H54 (cell line): ENCODE results near the gene BABAM2.

ENCODE experiments used
- DNase-seq: peaks from one replicate; pipeline ENCODE4 v3.0.0; 2011; ENCODE audit warnings: low spot score, mixed read lengths; ENCODE audit not compliant: insufficient read length
- FAIRE-seq: peaks from 3 replicates; lab custom pipeline; 2011; peaks lifted over from hg19 to GRCh38; lab: Jason Lieb, UNC
- POLR2A ChIP-seq: IDR thresholded peaks from 2 replicates; pipeline ENCODE4 v1.6.1; 2011; ENCODE audit warnings: low read depth, mild to moderate bottlenecking, low read length

The BABAM2 gene

DNA sequence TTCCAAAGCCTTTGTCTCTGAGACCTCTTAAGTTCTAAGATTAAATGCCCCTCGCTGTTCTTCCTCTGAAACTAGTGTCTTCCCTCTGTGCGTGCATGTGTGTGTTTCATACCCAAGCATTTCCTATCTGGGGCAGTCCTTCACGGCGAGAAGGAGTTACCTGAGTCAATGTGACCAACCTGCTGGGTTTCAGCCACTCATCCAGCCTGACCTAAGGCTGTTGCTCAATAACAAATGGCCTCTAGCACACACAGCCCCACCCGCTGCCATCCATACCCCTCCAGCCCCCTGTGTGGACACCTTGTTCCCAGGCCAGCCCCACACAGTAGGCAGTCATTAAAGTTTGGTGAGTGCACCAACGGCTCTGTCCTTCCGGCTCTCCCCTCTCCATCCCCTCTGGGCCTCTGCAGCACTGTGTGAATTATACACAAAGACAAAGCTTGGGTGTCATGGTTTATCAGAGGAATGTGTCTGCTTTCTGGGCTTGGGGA lies 448.3 kb downstream of the BABAM2 start:
- DNase-seq (no peak), FAIRE-seq (no peak)
- no peak for TF ChIP-seq POLR2A

DNA sequence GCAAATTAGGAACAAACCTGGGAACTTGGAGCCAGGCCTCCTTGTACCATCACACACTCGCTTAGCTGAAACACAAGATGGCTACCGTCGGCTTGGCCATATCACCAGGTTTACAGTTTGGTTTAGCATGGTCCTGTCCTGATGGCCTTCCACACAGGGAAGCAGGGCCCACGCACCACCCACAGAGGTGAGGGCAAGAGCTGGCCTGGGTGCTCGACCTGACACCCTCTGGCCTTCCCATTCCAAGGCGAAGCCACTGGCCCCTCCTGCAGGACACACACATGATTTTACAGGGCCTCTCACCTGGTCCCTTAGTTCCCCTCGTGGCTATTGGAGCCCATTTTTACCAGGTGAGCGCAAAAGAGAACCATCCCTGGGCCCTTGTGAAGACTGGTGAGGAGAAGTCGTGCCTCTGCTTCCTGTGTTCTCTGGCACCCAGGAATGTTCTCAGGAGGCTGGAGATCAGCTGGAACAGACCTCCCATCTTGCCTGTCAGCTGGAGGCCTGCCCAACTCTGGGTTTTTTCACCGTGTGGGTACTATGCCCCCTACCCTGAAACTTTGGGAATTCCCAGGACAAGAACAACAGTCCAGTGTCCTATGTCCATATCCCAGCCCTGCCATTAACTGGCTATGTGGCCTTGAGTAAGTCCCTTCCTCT lies 449.1 kb downstream of the BABAM2 start:
- FAIRE-seq: no peak
- TF ChIP-seq POLR2A: no peak

GRCh38 chr2:28340312-28341202 lies 450.0 kb downstream of the BABAM2 start:
- FAIRE-seq (no peak), DNase-seq (no peak)
- no peak for TF ChIP-seq POLR2A

More for the DNA sequence above, 449.1 kb downstream of the BABAM2 start:
- no peak for DNase-seq

DNA sequence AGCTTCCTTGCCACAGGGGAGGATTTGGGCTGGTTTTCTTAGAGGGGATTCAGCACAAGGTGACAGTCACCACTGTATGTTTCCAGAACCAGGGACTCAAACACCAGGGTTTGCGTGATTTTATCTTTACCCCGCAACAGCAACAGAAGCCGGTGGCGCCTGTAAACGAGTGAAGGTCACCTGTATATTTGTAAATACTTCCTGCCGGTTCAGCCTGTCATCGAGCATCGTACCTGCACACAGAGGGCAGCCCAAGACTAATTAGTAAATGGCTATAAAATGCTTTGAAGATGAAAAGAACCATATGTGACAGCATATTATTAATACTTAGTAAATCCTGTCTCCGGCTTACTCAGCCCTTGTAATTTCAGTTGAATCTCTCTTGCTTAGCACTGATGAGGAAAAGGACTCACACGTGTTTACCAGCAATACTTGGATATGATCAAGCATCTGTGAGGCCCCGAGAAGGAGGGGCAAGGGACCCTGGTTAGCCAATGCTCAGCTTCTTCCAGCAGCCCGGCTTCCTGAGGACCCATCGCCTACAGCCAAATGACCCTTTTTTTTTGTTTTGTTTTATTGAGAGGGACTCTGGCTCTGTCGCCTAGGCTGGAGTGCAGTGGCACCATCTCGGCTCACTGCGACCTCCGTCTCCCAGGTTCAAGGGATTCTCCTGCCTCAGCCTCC lies 450.8 kb downstream of the BABAM2 start:
- DNase-seq: no peak
- no peak for TF ChIP-seq POLR2A
- no peak for FAIRE-seq

DNA sequence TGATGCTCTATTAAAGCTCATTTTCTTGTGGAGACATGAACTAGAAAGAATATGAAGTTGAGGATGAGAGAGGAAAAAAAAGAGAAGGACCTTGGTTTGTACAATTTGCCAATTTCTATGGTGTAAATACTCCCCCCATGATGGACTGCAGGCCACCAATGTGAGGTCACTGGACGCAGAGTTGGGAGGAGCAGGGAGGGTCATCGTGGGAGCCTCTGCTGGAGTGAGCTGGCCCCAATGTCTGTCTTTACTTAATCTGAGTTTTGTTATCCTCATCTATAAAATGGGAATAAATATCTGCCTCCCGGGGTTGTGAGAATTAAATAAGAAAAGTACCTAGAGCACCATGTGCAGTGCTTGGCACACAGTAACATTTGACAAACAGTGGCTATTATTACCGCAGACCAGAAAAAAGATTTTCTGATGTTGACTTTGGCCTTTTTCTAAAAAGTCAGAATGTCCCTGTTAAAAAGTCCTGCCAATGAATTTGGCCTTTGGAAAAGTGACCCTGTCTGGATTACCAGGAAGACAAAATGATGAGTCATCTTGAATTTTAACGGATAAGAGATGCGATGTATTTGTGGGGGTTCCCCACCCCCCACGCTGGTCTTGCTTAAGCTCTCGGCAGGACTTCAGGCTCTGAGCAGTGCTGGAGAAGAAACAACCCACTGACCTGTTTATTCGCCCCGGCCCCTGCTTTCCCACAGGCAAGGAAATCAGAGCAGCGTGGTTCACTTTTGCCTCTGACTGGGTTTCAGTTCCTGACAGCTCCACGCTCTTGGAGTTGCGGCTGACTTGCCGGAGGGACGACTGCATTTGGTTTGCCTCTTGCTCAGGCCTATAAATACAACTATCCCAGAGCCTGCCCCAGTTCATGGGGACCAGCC lies 451.8 kb downstream of the BABAM2 start:
- FAIRE-seq: no peak

DNA sequence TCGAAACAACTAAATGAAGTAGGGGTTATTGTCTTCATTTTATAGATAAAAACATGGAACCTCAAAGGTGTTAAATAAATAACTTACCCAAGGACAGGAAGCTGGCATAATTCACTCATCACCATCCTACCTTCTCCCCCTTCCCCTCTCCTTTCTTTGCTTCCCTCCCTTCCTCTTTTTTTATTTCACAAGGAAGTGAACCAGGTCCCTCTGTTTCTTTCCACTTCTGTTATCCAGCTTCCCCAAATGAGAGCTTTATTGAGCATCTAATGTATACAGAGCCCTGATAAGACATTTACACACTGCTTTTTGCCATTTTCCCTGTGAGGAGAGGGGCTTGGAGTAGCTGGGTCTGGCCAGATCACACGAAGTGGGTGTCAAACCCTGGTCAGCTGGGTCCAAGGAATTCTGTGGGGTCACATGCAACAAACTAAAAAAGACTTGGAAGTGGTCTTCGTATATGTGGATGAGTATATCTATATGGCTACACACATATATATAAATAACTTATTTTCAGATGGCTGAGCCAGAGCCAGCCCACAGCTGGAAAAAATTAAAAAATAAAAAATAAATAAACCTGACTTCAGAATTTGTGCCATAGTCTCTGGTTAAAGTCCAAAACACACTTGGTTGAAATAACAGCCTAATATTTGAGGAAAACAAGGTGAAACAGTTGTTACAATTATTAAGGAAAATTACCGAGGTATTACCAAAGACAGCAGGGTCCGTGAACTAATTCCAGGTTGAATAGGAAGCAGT lies 452.8 kb downstream of the BABAM2 start:
- no peak for TF ChIP-seq POLR2A
- FAIRE-seq (no peak), DNase-seq (no peak)

More for the DNA sequence above, 451.8 kb downstream of the BABAM2 start:
- DNase-seq: no peak
- TF ChIP-seq POLR2A: no peak

GRCh38 chr2:28343971-28344715 lies 453.6 kb downstream of the BABAM2 start:
- TF ChIP-seq POLR2A: no peak
- DNase-seq (no peak), FAIRE-seq (no peak)

- no peak for DNase-seq
- no peak for FAIRE-seq
- no peak for TF ChIP-seq POLR2A
These were observed 454.3 kb downstream of the BABAM2 start for GRCh38 chr2:28344756-28345373.

GRCh38 chr2:28345619-28346018 lies 455.1 kb downstream of the BABAM2 start:
- no peak for FAIRE-seq
- no peak for DNase-seq
- no peak for TF ChIP-seq POLR2A

DNA sequence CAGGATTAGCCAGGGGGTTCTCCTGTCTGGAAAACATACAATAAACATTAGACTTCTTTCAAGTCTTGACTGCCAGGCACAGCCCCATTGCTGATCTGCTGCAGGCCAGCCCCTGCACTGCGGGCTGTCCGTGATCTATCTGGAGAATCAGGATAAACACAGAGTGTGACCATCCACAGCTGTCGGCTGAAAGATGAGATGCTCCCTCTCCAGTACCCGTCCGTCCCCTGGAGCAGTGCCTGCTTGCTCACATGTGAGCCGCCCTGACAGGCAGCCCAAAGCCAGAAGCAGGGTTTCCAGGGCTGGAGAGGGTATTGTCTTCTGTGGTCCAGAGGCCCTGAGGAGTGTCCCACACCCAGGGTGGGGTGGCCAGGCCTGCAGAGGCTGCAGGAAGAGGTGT lies 456.1 kb downstream of the BABAM2 start:
- TF ChIP-seq POLR2A: no peak
- no peak for FAIRE-seq
- DNase-seq: no peak

DNA sequence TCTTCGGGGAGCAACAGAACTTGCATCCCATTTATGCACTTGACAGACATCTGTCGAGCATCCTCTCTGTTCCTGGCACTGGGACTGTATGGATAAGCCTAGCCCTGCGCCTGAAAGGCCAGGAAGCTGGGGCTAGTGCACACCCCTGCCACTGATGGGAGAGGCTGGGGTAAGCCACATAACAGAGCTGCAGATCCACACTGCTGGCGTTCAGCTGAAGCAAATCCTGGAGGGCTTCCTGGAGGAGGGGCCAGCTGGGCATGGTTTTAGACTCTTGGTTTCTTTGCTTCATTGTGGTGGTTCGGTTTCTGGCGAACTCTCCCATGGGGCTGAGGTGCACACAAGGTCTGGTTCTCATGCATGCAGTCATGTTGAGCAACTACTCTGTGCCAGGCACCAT lies 456.7 kb downstream of the BABAM2 start:
- FAIRE-seq: no peak
- no peak for DNase-seq
- no peak for TF ChIP-seq POLR2A
